Naive thymus-derived CD8-positive, alpha-beta T cell (primary cell): ENCODE data around the gene PLXNB2. TPM values are rescaled to one million over a fixed set of nuclear protein-coding genes. Genes with fewer than 3 reads are reported as not detected.
A peak's percentile ranks its signal among the peaks of the same experiment; 100 is the strongest.

Experiments used
- ATAC-seq, 2 donors: fragments of 150-1000 bp; cut with Tn5 transposase in 1 of 2; sonication (Bioruptor Pico), chemical (Tn5 transposase) in 1 of 2; 1 replicate in 1 of 2; 2 replicates in 1 of 2; pipeline ENCODE4 v1.10.0; 2021; ENCODE audit warnings: mild to moderate bottlenecking in 2 of 2, moderate library complexity in 2 of 2
- POLR2A ChIA-PET: fragments of 350-600 bp; sonication (Branson Sonifier 250); formaldehyde crosslinking; loops from one replicate; lab custom pipeline; 2021; ENCODE audit warnings: antibody characterized with exemption; lab: Charles Lee
- DNase-seq, 10 donors: peaks; one replicate each; pipeline versions ENCODE4 v3.0.0 to v3.0.0-alpha.2; 2020 to 2022
- H3K27ac Mint-ChIP-seq, 10 donors: one replicate each; pipeline ENCODE4 v1.8.0; 2020 to 2022; ENCODE audit warnings: mild to moderate bottlenecking in 10 of 10, mixed read lengths in 10 of 10, moderate library complexity in 4 of 10, inconsistent platforms in 1 of 10
- H3K27me3 Mint-ChIP-seq, 5 donors: one replicate each; pipeline ENCODE4 v1.8.0; 2021 to 2022; ENCODE audit warnings: mixed read lengths in 5 of 5
- H3K36me3 Mint-ChIP-seq, 3 donors: one replicate each; pipeline ENCODE4 v1.8.0; 2020 to 2022; ENCODE audit warnings: mixed read lengths in 3 of 3, mild to moderate bottlenecking in 2 of 3, inconsistent platforms in 1 of 3
- H3K4me1 Mint-ChIP-seq, 4 donors: one replicate each; pipeline ENCODE4 v1.8.0; 2021 to 2022; ENCODE audit warnings: mixed read lengths in 4 of 4
- H3K4me3 Mint-ChIP-seq, 10 donors: one replicate each; pipeline ENCODE4 v1.8.0; 2020 to 2022; ENCODE audit warnings: mild to moderate bottlenecking in 10 of 10, mixed read lengths in 10 of 10, moderate library complexity in 6 of 10, inconsistent platforms in 1 of 10
- H3K9me3 Mint-ChIP-seq, 9 donors: one replicate each; pipeline ENCODE4 v1.8.0; 2020 to 2022; ENCODE audit warnings: mixed read lengths in 9 of 9, mild to moderate bottlenecking in 3 of 9, inconsistent platforms in 1 of 9, moderate library complexity in 1 of 9
- polyA plus RNA-seq, 3 donors: library from polyadenylated mRNA; unstranded; fragments of 300-500 nt; fragmentation: Illumina TruSeq; gene quantifications; one replicate each; pipeline ENCODE4 v1.2.3, GENCODE V29; 2021
- total RNA-seq, 8 experiments: library from RNA in 2 of 8; stranded (reverse) in 2 of 8; gene quantifications; one replicate each; pipeline ENCODE4 v1.2.3 and lab custom pipeline; 2021 to 2026

Gene PLXNB2
- total and polyA plus RNA-seq, 5 experiments from 2014 or later = 0.72 to 16.7 (median 4.1) TPM

GRCh38 chr22:50307890-50308596 is 597 bp upstream of the PLXNB2 start:
- peak overlapping the region in 8 of 10 donors; percentile 24 to 70 (median 46) for H3K4me3 Mint-ChIP-seq
- no peak for DNase-seq
- no peaks in the 10 kb centered on the region for H3K36me3 Mint-ChIP-seq
- peaks cover 9 to 21% (median 13%) of the 10 kb centered on the region in 4 donors for H3K4me1 Mint-ChIP-seq
- H3K9me3 Mint-ChIP-seq = peaks cover 0 to 1% (median 0%) of the 10 kb centered on the region in 9 donors
- no peak for ATAC-seq
- peak overlapping the region in 3 of 10 donors; percentile 27 to 56 (median 34) for H3K27ac Mint-ChIP-seq
- H3K27me3 Mint-ChIP-seq = peaks cover 4 to 17% (median 7%) of the 10 kb centered on the region in 5 donors
- POLR2A ChIA-PET = interaction anchor here (2.2 to 2.7 kb wide), 2 partner anchors 11 to 15 kb away, joined by 8 to 15 read pairs; no protein-coding TSS in a partner anchor

- peak overlapping the region in 1 of 10 donors; percentile 28 for H3K27ac Mint-ChIP-seq
- peak overlapping the region; percentile 20 to 77 (median 63) for H3K4me3 Mint-ChIP-seq
- DNase-seq = no peak
These were observed 1.4 kb downstream of the PLXNB2 start for GRCh38 chr22:50305923-50306566.

DNA sequence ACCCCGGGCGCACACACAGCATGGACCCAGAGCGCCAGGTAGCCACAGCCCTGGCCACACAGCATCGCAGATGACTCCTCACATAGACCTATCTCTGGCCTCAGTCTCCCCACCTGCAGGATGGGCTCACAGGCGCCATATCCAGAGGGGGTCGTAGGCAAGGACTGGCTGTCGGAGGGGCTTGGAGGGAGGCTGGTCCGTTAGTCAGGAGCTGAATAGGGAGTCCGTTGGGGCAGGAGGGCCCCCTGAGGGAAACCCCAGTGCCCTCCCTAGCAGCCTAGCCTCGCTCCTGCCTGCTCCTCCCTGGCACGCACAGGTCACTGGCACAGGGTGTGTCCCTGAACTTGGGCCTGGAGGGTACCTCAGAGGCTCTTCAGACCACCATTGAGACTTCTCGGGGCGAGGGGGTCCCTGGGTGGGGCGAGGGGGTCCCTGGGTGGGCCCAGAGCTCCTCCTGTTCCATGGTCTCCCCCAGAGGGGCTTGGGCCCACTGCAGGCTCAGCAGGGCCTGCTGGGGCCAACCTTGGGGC is 2.0 kb downstream of the PLXNB2 start:
- Mint-ChIP-seq H3K36me3 (no peaks in the 10 kb centered on the region), H3K27ac (no peak overlapping the region), H3K4me1 (peaks cover 9 to 29% (median 14%) of the 10 kb centered on the region in 4 donors), H3K9me3 (peaks cover 0 to 1% (median 0%) of the 10 kb centered on the region in 9 donors), H3K27me3 (peaks cover 4 to 25% (median 7%) of the 10 kb centered on the region in 5 donors), H3K4me3 (peak overlapping the region in 1 of 10 donors; percentile 77)
- DNase-seq = no peak
- POLR2A ChIA-PET = interaction anchor here (1.0 to 2.7 kb wide), 3 partner anchors 9 to 12 kb away, joined by 4 to 15 read pairs (median 8); no protein-coding TSS in a partner anchor
- ATAC-seq = no peak

More at GRCh38 chr22:50305923-50306566, 1.4 kb downstream of the PLXNB2 start:
- Mint-ChIP-seq H3K4me1 (peaks cover 9 to 29% (median 14%) of the 10 kb centered on the region in 4 donors), H3K27me3 (peaks cover 4 to 23% (median 7%) of the 10 kb centered on the region in 5 donors), H3K9me3 (peaks cover 0 to 1% (median 0%) of the 10 kb centered on the region in 9 donors), H3K36me3 (no peaks in the 10 kb centered on the region)
- ATAC-seq = no peak
- POLR2A ChIA-PET = interaction anchor here (2.2 to 2.7 kb wide), 2 partner anchors 9 to 13 kb away, joined by 8 to 15 read pairs; no protein-coding TSS in a partner anchor

DNA sequence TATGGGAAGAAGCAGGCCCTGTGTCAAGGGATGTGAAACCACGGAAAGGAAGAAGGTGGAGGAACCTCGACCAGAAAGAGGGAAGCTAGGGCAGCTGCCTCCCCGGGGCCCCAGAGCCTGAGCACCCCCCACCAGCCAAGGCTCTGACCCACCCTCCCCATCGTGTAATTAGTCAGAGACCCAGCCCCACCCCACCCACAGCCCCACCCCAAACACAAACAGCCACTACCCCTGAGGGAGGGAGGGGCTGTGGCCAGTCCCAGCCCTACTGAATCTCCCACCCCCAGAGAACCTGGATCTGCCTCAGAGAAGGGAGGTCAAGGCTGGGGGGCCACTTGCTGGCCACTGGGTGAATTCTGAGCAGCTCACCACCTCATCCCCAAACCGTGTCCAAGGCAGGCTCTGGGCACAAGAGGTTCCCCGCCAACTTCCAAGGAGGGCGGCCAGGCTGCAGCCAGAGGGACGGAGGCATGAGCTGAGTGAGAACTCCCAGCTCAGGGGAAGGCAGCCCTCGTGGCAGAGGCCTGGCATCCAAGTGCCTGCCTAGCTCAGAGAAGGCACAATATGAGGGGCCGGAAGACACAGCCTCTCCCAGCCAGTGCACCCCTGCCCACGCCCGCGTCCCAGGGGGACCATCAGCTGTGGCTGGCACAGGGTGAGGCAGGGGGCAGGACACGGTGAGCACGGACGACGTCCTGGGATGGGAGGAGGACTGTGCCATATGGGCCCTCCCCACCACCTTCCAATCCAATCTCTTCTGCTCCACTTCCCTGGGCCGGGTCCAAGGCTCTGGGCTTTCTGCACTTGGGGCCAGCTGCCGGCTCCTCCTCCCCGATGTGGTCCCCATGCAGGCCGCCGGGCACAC is 2.7 kb downstream of the PLXNB2 start:
- POLR2A ChIA-PET = interaction anchor here (1.0 to 1.5 kb wide), 4 partner anchors 10 to 19 kb away, joined by 3 to 5 read pairs (median 4); no protein-coding TSS in a partner anchor
- Mint-ChIP-seq H3K4me1 (peaks cover 9 to 29% (median 14%) of the 10 kb centered on the region in 4 donors), H3K9me3 (peaks cover 0 to 1% (median 0%) of the 10 kb centered on the region in 9 donors), H3K36me3 (no peaks in the 10 kb centered on the region), H3K4me3 (peak overlapping the region in 5 of 10 donors; percentile 26 to 69 (median 48)), H3K27me3 (peaks cover 4 to 25% (median 7%) of the 10 kb centered on the region in 5 donors), H3K27ac (no peak overlapping the region)
- DNase-seq (no peak), ATAC-seq (no peak)

DNA sequence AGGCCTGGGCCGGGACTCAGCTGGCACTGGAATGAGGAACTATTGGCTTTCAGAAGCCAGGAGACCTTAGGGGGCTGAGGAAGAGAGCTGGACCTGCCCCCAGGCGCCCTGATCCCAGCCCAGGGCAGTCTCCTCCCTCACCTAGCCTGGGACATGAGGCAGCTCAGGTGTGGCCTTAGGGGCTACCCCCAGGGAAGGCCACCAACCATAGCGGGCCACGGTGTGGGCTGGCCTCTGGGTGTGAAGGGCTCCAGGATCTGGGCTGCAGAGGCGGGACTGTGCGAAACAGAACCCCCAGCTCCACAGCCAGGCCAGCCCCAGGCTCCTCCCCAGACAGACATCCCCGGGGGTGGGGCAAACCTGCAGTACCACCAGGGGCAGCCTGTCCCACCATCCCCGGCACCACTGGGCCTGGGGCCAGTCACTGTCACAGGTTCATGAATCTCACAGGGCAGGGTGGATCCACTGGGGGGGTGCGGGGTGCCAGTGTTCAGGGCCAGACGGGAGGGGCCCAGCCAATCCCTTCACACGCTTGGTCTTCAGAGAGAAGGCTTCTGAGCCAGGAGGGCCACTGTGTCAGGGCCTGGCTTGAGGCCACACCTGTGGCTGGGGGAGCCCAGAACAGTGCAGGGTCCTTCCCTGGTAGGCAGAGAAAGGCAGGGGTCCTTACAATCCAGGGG is 3.5 kb downstream of the PLXNB2 start:
- POLR2A ChIA-PET = interaction anchor here (0.5 to 1.5 kb wide), 4 partner anchors 10 to 20 kb away, joined by 3 to 5 read pairs (median 3); no protein-coding TSS in a partner anchor
- DNase-seq = no peak
- H3K27ac Mint-ChIP-seq = peak overlapping the region in 2 of 10 donors; percentile 8 to 66
- ATAC-seq = no peak
- peaks cover 4 to 26% (median 7%) of the 10 kb centered on the region in 5 donors for H3K27me3 Mint-ChIP-seq
- H3K9me3 Mint-ChIP-seq = peaks cover 0 to 1% (median 0%) of the 10 kb centered on the region in 9 donors
- H3K4me1 Mint-ChIP-seq = peaks cover 9 to 29% (median 16%) of the 10 kb centered on the region in 4 donors
- no peaks in the 10 kb centered on the region for H3K36me3 Mint-ChIP-seq
- peak overlapping the region in 5 of 10 donors; percentile 26 to 69 (median 48) for H3K4me3 Mint-ChIP-seq

GRCh38 chr22:50303515-50303847 is 4.0 kb downstream of the PLXNB2 start:
- Mint-ChIP-seq H3K4me1 (peaks cover 6 to 29% (median 14%) of the 10 kb centered on the region in 4 donors), H3K27me3 (peaks cover 4 to 31% (median 5%) of the 10 kb centered on the region in 5 donors), H3K9me3 (peaks cover 0 to 1% (median 0%) of the 10 kb centered on the region in 9 donors), H3K36me3 (no peaks in the 10 kb centered on the region), H3K27ac (no peak overlapping the region), H3K4me3 (no peak overlapping the region)
- POLR2A ChIA-PET = interaction anchor here (0.5 to 1.5 kb wide), 4 partner anchors 9 to 21 kb away, joined by 3 to 5 read pairs (median 4); no protein-coding TSS in a partner anchor
- DNase-seq (no peak), ATAC-seq (no peak)

- Mint-ChIP-seq H3K27ac (peak overlapping the region in 1 of 10 donors; percentile 46), H3K4me1 (peaks cover 4 to 29% (median 13%) of the 10 kb centered on the region in 4 donors), H3K9me3 (peaks cover 0 to 1% (median 0%) of the 10 kb centered on the region in 9 donors), H3K4me3 (no peak overlapping the region), H3K36me3 (no peaks in the 10 kb centered on the region), H3K27me3 (peaks cover 4 to 39% (median 5%) of the 10 kb centered on the region in 5 donors)
- no peak for ATAC-seq
- POLR2A ChIA-PET = interaction anchor here (1.1 to 1.3 kb wide), 2 partner anchors 10 to 24 kb away, joined by 3 to 4 read pairs; partner anchors contain the start of gene DENND6B
- no peak for DNase-seq
These were observed 4.9 kb downstream of the PLXNB2 start for GRCh38 chr22:50302564-50302963.

DNA sequence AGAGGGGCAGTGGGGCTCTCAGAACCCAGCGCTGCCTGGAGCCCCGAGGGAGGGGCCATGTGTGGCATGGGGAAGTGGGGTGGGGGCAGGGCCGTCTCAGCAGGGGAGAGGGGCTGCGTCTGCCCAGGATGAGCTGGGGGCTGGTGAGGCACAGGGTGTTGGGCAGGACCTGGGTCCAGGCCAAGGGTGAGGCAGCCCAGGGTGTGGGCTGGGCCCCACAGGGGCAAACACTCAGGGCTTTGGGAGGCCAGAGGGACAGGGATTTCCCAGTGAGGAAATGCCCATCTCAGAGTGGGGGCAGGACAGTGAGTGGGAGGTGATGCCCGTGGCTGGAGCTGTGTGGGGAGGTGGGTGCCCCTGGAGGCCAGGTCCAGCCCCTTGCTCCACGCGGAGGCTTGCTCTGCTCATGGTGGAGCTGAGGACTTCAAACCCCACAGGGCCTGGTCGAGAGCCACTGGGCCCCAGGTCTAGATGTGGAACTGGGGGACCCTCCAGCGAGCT is 5.4 kb downstream of the PLXNB2 start:
- no peak for DNase-seq
- ATAC-seq = no peak
- Mint-ChIP-seq H3K36me3 (no peaks in the 10 kb centered on the region), H3K9me3 (peaks cover 0 to 1% (median 0%) of the 10 kb centered on the region in 9 donors), H3K27ac (no peak overlapping the region), H3K4me3 (no peak overlapping the region), H3K4me1 (peaks cover 4 to 29% (median 13%) of the 10 kb centered on the region in 4 donors), H3K27me3 (peaks cover 4 to 43% (median 5%) of the 10 kb centered on the region in 5 donors)
- POLR2A ChIA-PET = interaction anchor here (0.9 to 1.3 kb wide), 2 partner anchors 23 to 24 kb away, joined by 3 read pairs; partner anchors contain the start of gene DENND6B

GRCh38 chr22:50301581-50301991 is 5.9 kb downstream of the PLXNB2 start:
- ATAC-seq = no peak
- Mint-ChIP-seq H3K27me3 (peaks cover 4 to 43% (median 5%) of the 10 kb centered on the region in 5 donors), H3K9me3 (peaks cover 0 to 1% (median 0%) of the 10 kb centered on the region in 9 donors), H3K4me1 (peaks cover 4 to 29% (median 13%) of the 10 kb centered on the region in 4 donors), H3K27ac (no peak overlapping the region), H3K4me3 (no peak overlapping the region), H3K36me3 (no peaks in the 10 kb centered on the region)
- no peak for DNase-seq
- POLR2A ChIA-PET = interaction anchor here (0.9 to 1.3 kb wide), 2 partner anchors 23 to 25 kb away, joined by 3 read pairs; partner anchors contain the start of gene DENND6B

DNA sequence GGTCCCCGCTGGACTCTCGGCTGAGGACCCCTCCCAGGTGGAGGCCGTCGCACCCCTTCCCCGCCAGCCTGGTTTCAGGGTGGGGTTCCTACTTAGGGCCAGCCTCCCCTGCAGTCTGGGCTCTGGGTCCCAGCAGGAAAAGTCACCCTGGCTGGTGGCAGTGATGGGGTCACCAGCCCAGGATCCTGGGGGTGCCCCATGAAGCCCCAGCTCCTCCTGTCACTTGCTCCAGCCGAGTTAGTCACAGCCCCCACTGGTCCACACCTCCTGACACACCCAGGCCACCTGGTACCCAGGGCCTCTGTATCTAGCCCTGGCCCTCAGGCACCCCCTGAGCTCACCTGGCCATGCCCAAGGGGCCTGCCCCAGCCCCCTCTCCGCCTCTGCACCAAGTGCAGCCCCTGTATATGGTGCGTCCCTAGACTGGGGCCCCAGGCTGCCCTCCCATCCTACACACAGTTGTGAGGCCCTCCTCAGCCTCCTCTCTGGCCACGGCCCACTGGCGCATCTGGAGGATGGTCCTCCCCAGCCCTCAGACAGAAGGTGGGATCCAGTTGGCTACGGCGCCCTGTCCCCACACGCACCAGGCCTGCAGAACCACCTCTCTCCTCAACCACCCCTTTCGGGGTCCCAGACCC is 6.7 kb downstream of the PLXNB2 start:
- POLR2A ChIA-PET = interaction anchor here (0.9 kb wide), 1 partner anchor 22 kb away, joined by 3 read pairs; no protein-coding TSS in a partner anchor
- peak overlapping the region in 3 of 10 donors; percentile 9 to 38 (median 36) for H3K4me3 Mint-ChIP-seq
- H3K9me3 Mint-ChIP-seq = peaks cover 0 to 1% (median 0%) of the 10 kb centered on the region in 9 donors
- H3K36me3 Mint-ChIP-seq = no peaks in the 10 kb centered on the region
- H3K27me3 Mint-ChIP-seq = peaks cover 0 to 37% (median 1%) of the 10 kb centered on the region in 5 donors
- peaks cover 0 to 22% (median 7%) of the 10 kb centered on the region in 4 donors for H3K4me1 Mint-ChIP-seq
- H3K27ac Mint-ChIP-seq = no peak overlapping the region
- no peak for DNase-seq
- ATAC-seq = no peak
